ENCODE data around the gene ORAI1.
A peak's percentile ranks its signal among the peaks of the same experiment; 100 is the strongest.
"Not testable (repeated sequence)": the region's sequence is repeated elsewhere in the genome, so short reads cannot be mapped to it uniquely, and the experiment has no call there.

The ORAI1 gene

GRCh38 chr12:121626087-121626852 is at the start of gene ORAI1:
Gene ORAI1, plus strand, starts transcription at chr12:121626530.
- peak; percentile 77 for DNase-seq

- DNase-seq = no peak
These were observed 49.4 kb upstream of the ORAI1 start for GRCh38 chr12:121576851-121577391.

- no peak for DNase-seq
These were observed 48.7 kb upstream of the ORAI1 start for GRCh38 chr12:121577443-121578180.

GRCh38 chr12:121578230-121579189 is 47.8 kb upstream of the ORAI1 start:
- no peak for DNase-seq

- no peak for DNase-seq
These were observed 47.0 kb upstream of the ORAI1 start for GRCh38 chr12:121579190-121579791.

DNA sequence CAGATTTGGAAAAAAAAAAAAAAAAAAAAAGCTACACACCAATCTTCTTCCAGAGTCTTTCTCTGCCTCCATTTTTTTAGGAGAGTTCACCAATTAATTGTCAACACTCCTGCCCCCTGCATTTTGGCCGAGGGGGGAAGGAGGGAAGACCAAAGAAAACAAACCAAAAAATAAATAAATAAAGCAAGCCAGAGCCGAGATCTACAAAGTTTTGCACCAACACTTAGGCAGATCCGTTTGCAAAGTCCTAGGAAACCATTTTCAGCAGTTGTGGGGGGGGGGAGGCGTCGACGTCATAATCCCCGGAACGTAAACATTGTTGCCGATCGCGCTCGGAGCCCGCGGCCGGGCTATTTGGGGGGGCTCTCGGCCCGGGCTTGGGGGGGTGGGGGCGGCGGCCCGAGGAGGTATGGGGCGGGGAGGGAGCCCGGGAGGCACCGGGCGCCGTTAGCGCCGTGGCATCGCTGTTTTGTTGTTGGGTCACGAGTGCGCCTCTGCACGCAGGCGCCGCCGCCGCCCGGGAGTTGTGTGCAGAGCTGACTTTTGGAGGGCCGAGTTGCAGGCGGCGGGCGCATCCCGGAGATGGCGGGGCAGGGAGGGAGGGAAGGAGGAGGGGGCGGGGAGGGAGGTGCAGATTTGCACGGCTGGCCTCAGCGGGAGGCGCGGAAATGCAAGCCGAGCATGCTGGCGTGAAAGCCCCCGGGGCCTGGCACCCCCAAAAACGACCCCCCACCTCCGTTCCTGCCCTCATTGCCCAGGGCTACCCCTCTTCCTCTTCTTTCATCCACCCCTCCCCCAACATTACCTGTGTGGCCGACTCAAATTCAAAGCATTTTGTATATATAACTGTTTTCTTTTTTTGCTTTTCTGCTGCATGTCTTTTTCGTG is 46.1 kb upstream of the ORAI1 start:
- peak; percentile 50 for DNase-seq

DNA sequence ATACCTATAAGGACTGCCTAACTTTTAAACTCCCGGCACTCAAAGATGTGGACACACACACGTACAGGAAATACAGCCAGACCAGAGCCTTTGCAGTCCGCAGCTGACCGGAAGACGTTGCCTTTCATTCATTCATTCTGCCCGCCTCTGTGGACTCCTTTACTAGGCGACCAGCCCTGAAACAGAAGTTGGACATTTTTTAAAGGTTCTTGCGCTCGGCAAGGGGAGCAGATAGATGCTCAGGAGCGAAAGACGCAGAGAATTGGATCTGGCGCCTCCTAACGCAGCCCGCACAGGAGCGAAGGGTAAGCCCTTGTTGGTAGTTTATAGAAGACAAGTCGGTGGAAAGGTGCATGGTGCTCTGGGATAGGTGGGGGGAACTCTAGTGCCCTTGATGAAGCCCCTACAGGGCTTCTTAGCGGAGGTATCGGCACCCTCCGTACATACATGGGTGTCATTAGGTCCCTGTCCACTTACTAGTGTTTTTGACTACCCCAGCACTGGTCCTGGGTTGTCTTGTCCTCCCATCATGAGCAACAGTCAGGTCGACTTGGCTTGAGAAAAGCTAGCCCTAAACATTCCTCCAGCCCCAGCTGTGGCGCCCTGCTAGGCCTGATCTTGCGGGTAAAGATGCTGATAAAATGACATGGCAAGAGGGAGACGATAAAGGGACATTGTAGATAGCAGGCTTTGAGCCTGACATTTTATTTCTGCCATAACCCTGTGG is 45.2 kb upstream of the ORAI1 start, which contains the start of gene KDM2B:
KDM2B (minus strand) TSS at position 65 of the 727 bp plus-strand sequence. CDS start 112 bp downstream, outside the sequence.
- DNase-seq = no peak

GRCh38 chr12:121581686-121582429 is 44.5 kb upstream of the ORAI1 start:
- no peak for DNase-seq

GRCh38 chr12:121582583-121583333 is 43.6 kb upstream of the ORAI1 start:
- DNase-seq = no peak

GRCh38 chr12:121583334-121583661 is 43.0 kb upstream of the ORAI1 start:
- not testable (repeated sequence) for DNase-seq

GRCh38 chr12:121584885-121585284 is 41.4 kb upstream of the ORAI1 start:
- DNase-seq = not testable (repeated sequence)

GRCh38 chr12:121590476-121591143 is 35.7 kb upstream of the ORAI1 start:
- no peak for DNase-seq

DNA sequence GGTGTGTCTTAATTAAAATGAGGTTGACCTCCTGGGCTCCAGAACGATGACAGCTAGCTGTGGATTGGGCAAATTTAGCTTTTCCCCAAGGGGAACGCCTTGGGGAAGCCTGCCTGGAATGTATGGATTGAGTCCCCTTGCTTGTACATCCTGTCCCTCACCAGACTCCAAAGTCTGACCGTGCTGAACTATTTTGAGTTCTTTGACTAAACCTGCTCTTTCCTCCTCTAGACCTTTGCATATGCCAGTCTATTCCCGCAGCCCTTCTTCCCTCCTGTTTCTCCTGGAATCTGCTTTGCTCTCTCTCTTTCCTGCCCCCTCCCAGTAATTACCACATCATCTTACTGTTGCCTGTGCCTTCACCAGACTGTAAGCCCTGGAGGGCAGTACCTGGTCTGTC is 34.0 kb upstream of the ORAI1 start:
- DNase-seq = no peak

DNA sequence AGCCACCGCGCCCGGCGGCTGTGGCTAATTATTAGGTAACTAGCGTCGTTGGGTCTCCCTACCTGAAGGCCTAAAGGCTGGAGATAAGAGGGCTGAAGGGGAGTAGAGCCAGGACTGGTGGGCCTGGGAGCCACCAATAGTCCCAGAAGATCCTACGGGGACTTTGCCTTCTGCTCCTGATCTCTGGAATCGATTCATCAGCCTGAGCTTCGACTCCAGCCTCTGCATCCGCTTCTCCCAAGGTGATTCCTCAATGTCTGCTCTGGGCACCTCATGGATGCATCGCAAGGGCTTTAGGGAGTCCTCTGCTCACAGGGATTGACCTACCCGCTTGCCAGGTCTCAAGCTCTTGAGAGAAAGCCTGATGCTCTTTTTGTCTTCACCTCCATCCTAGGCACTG is 30.8 kb upstream of the ORAI1 start:
- no peak for DNase-seq

- DNase-seq = no peak
These were observed 29.8 kb upstream of the ORAI1 start for GRCh38 chr12:121596526-121596925.

DNA sequence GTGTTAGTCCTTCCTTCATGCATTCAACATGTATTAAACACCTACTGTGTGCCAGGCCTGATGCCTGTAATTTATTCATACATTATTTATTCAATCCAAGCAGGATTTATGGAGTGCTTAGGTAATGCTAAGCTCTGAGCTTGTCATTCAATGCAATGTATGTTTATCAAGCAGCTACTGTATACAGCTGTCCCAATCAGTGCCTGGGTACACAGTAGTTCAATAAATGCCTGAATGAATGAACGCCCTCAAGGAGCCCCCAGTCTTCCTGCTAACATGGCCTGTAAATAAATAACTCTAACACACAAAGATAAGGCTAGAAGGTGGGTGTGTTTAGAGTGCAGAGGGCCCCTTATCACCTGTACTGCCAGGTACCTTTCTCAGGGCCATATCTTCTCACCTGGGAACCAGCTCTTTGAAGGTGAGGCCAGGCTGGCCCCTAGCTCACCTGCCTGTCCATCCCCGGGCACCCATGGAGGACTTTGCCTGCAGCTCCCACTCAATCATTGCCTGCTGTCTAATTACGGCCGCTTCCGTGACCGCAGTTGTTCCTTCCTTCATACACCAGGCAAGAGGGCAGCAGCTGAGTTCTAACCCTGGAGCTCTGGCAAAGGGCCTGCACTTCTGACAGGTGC is 25.5 kb upstream of the ORAI1 start:
- DNase-seq = no peak

GRCh38 chr12:121602766-121603165 is 23.6 kb upstream of the ORAI1 start:
- DNase-seq = no peak

DNA sequence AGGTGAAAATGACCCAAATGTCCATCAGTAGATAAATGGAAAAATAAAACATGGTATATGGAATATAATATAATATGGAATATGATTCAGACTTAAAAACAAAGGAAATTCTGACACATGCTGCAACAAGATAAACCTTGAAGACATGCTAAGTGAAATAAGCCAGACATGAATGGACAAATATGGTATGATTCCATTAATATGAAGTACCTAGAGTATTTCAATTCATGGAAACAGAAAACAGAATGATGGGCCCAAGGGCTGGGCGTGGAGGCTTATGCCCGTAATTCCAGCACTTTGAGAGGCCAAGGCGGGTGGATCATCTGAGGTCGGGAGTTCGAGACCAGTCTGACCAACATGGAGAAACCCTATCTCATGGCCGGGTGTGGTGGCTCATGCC is 22.7 kb upstream of the ORAI1 start:
- DNase-seq = no peak
